T-helper 1 cell (primary cell): ENCODE data around the gene NTM.
"Not testable (repeated sequence)": the region's sequence is repeated elsewhere in the genome, so short reads cannot be mapped to it uniquely, and the experiment has no call there.

Experiments
- DNase-seq, 5 donors: peaks; one replicate each; pipeline ENCODE4 v3.0.0-alpha.2; 2012 to 2020

The NTM gene

DNA sequence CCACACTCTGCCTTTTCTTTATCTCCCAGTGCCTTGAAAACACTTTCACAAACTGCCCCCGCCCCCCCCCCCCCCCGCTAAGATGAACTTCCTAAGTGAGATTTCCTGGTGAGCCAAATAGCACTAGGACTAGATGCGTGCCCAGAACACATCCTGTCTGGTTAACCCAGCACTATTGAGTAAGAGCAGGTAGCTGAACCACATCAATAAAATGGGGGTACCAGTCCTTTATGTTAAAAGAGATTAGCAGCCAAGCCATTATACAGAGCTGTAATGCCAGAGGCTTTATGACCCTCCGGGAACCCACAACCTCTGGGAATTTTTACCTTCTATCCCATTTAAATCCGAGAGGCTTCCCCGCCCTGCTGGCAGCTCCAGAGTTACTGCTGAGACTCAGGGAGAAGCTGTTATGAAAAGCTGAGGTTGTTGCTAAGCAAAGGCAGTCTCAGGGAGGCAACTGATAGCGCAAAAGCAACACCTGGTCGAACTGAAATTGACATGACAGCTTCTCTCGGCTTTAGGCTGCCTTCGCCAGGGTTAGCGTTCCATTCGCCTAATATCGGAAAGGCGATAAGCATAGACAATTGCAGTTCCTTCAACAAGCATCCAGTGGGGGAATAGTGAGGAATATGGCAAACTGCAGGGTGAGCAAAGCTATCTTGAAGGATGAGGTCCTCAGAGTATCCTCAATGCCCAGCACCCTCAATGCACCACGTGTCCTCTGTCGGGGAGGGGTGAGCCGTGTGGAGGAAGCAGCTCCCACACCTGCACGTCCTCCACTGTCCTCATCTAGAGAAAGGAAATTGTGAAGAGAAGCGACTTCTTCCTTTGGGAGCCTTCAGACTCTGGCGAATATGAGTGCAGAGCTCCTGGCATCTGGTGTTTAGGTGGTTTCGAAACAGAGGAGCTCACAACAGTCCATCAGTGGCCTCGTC lies 977.0 kb downstream of the NTM start:
- DNase-seq: peak in 1 of 5 donors; percentile 41

DNA sequence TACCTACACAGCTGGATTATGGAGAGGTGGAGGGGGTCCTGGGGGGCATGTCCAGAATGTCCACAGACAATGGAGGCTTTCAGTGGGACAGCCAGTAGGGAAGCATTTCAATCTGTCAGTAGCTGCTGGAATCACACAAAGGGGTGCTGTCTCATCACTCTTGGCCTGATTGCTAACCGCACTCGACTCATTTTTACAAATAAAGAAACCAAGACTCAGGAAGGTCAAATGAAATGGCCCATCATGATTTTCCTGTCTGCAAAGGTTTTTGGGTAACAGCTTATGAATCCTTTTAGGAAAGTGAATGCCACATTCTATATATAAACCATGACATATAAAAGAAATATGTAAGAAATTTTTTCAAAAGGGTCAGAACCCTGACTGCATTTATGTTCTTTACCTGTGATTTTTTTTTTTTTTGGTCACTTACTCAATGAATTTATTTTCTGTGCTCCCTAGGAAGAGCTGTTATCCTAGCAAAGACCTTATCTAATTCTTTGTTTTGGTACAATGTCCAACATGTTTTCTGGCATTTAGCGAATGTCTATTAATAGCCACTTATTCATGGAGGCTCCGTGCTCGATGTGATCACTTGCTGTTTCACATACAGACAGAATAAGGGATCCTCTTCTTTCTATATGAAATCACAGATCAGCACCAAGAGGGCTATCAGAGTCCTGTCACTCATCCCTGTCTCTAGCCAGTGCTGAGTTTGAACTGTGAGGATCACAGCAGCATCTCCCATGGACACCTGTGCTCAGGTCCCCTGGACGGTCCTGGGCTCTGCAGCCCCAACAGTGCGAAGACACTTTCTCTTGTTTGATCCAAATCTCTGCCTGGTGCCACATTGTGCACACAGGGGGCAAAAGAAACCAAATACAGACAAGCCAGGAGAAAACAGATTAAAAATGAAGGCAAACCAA lies 979.7 kb downstream of the NTM start:
- no peak for DNase-seq

DNA sequence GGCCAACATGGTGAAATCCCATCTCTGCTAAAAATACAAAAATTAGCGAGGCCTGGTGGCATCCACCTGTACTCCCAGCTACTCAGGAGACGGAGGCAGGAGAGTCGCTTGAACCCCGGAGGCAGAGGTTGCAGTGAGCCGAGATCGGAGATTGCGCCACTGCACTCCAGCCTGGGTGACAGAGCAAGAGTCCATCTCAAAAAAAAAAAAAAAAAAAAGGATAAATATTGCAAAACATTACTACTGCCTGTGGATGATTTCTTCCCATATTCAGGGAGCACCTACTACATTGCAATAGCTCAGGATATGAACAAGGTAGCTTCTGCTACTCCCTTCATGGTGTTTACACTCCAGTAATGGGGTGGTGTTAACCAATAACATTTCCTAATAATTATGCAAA lies 980.6 kb downstream of the NTM start:
- no peak for DNase-seq

DNA sequence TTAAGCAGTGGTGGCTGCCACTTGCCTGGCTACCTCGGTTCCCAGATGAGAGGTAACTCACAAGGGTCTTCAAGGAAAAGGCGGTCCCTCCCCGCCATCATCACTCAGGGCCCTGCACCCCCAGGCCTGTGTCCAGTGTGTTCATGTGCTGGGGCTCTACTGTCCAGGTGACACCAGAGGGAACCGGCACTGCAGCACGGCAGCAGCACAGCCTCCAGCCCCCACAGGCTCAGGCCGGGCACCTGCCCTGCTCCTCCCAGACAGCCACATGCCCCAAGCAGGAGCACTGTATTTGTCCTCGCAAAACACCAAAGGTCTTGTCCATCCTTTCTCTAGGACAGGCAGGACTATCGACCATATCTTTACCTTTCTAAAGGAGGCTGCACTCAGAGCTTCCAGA lies 982.1 kb downstream of the NTM start:
- DNase-seq: no peak

DNA sequence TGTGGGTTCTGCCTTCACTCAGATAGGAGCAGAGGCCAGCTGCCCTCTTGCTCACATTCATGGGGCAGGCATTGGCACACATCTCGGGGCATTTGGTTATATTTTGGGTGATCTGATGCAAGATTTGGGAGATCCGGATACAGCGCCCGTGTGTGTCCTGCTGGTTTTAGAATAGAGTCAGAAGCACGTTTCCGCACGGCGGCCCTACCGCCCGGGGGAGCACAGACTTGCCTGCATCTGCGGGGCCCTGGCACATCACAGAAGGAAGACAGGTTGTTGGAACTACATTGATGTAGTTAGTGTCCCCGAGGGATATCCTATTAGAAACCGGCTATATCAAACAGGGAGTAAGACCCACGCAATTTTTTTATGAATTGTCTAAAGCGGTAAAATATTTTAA lies 982.8 kb downstream of the NTM start:
- no peak for DNase-seq

- DNase-seq: peak in 1 of 5 donors; percentile 76
Measured at GRCh38 chr11:132357811-132358572, 987.6 kb downstream of the NTM start.

- DNase-seq: no peak
Measured at GRCh38 chr11:132358573-132358953, 988.1 kb downstream of the NTM start.

- DNase-seq: no peak
Measured at GRCh38 chr11:132361011-132361550, 990.7 kb downstream of the NTM start.

GRCh38 chr11:132365650-132366049 lies 995.2 kb downstream of the NTM start:
- no peak for DNase-seq

- no peak for DNase-seq
Measured at GRCh38 chr11:132367293-132367692, 996.9 kb downstream of the NTM start.

DNA sequence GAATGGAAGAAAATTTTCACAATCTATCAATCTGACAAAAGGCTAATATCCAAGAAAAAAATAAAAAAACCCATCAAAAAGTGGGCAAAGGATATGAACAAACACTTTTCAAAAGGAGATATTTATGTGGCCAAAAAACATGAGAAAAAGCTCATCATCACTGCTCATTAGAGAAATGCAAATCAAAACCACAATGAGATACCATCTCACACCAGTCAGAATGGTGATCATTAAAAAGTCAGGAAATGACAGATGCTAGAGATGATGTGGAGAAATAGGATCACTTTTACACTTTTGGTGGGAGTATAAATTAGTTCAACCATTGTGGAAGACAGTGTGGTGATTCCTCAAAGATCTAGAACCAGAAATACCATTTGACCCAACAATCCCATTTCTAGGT lies 999.7 kb downstream of the NTM start:
- not testable (repeated sequence) for DNase-seq

- no peak for DNase-seq
Measured at GRCh38 chr11:132373405-132374143, 1003.2 kb downstream of the NTM start.

DNA sequence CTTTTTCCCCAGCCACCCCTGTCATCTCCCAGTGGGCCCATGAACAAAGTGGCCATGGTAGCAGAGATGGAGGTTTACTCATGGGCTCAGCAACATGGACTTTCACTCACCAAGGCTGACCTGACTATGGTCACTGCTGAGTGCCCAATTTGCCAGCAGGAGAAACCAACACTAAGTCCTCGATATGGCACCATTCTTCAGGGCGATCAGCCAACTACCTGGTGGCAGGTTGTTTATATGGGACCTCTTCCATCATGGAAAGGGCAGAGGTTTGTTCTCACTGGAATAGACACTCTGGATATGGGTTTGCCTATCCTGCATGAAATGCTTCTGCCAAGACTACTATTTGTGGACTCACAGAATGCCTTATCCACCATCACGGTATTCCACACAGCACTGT lies 1009.1 kb downstream of the NTM start:
- no peak for DNase-seq
